ENCODE results near the gene YPEL4.

YPEL4 gene

GRCh38 chr11:57675176-57675941, 25.6 kb upstream of the YPEL4 start:
- Histone ChIP-seq H3K27ac (no peak overlapping the region), H3K4me3 (ENCODE audit: low read depth, low read length) (no peak overlapping the region), H3K27me3 (ENCODE audit: insufficient read depth, low read depth, severe bottlenecking) (no peaks in the 10 kb centered on the region), H3K9me3 (ENCODE audit: severe bottlenecking) (no peaks in the 10 kb centered on the region), H3K36me3 (peaks cover 38% of the 10 kb centered on the region)
- DNase-seq = no peak
- TF ChIP-seq CTCF (IDR thresholded peaks at IDR 0.05; ENCODE audit: low read depth, low read length) = no peak

DNA sequence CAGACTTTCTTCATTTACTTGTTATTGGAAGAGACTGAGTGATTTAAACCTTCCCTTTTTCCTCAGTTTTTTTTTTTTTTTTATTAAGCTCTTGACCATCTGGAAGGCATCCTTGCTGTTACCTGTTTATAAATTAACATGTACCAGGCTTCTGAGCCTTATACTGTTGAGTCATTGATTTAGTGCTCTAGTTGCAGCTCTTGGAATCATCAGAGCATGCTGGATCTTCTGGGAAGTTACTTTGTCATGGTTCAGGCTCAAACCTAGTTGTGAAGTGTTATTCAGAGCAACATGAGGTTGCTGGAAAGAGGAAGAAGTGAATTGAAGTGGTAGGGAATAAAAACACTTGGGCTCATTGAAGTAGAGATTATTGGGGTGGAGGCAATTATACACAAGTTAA, 24.5 kb upstream of the YPEL4 start:
- H3K36me3 ChIP-seq = peaks cover 38% of the 10 kb centered on the region
- no peaks in the 10 kb centered on the region for H3K27me3 ChIP-seq (ENCODE audit: insufficient read depth, low read depth, severe bottlenecking)
- no peak overlapping the region; the same call in 1 of the 2 replicates for H3K27ac ChIP-seq
- no peak for TF ChIP-seq CTCF (IDR thresholded peaks at IDR 0.05; ENCODE audit: low read depth, low read length)
- no peak for DNase-seq
- H3K4me3 ChIP-seq (ENCODE audit: low read depth, low read length) = no peak overlapping the region
- no peaks in the 10 kb centered on the region for H3K9me3 ChIP-seq (ENCODE audit: severe bottlenecking)

GRCh38 chr11:57668434-57668782, 18.7 kb upstream of the YPEL4 start:
- H3K9me3 ChIP-seq (ENCODE audit: severe bottlenecking) = no peaks in the 10 kb centered on the region
- H3K27me3 ChIP-seq (ENCODE audit: insufficient read depth, low read depth, severe bottlenecking) = no peaks in the 10 kb centered on the region
- peak overlapping the region; percentile 85 for H3K4me3 ChIP-seq (ENCODE audit: low read depth, low read length)
- DNase-seq = no peak
- H3K36me3 ChIP-seq = peaks cover 26% of the 10 kb centered on the region
- no peak for TF ChIP-seq CTCF (IDR thresholded peaks at IDR 0.05; ENCODE audit: low read depth, low read length)
- H3K27ac ChIP-seq = peak overlapping the region; percentile 100

DNA sequence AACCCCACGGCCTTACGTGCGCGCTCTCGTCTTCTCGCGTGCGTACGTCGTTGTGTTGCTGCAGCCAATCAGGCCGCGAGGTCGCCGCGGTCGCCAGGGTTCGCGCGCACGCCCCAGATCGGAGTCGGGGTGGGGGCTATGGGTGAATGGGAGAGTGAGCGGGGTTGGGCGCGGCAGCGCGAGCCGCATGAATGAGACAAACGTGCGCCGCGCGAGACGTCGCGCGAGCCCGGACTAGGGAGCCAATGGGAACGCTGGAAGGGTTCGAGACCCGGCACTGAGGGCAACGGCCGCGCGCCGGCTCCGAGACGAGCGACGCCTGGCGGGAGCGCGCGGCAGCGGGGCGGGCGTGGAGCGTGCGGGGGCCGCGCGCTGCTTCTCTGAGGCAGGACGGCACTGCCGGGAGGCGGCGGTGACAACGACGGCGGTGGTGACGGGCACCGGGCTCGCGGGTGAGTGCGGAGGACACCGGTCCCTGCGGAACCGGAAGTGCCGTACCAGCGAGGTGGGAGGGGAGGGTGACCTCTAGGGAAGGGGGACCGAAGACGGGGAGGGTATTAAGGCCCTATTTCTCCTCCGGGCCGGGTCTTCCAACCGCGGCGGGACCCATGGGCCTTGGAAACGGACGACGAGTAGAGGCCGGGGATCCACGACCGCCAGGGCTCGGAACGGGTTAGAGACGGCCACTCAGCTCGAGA, 18.2 kb upstream of the YPEL4 start, which contains the start of gene ZDHHC5:
ZDHHC5 (plus strand) TSS at position 379 of the 698 bp plus-strand sequence. CDS start 4,977 bp downstream, outside the sequence.
- no peaks in the 10 kb centered on the region for H3K27me3 ChIP-seq (ENCODE audit: insufficient read depth, low read depth, severe bottlenecking)
- H3K9me3 ChIP-seq (ENCODE audit: severe bottlenecking) = no peaks in the 10 kb centered on the region
- H3K36me3 ChIP-seq = peaks cover 21% of the 10 kb centered on the region
- DNase-seq = peak; percentile 99
- H3K4me3 ChIP-seq (ENCODE audit: low read depth, low read length) = peak within 1 kb of the TSS; percentile 85
- TF ChIP-seq CTCF (IDR thresholded peaks at IDR 0.05; ENCODE audit: low read depth, low read length) = peak; percentile 38
- peak within 1 kb of the TSS; percentile 100 for H3K27ac ChIP-seq

GRCh38 chr11:57667117-57667735, 17.5 kb upstream of the YPEL4 start:
- Histone ChIP-seq H3K27ac (peak overlapping the region; percentile 100), H3K4me3 (ENCODE audit: low read depth, low read length) (peak overlapping the region; percentile 85), H3K9me3 (ENCODE audit: severe bottlenecking) (no peaks in the 10 kb centered on the region), H3K36me3 (peaks cover 18% of the 10 kb centered on the region), H3K27me3 (ENCODE audit: insufficient read depth, low read depth, severe bottlenecking) (no peaks in the 10 kb centered on the region)
- TF ChIP-seq CTCF (IDR thresholded peaks at IDR 0.05; ENCODE audit: low read depth, low read length) = no peak
- DNase-seq = peak; percentile 96

Measured in WERI-Rb-1 (cell line).